Stimulated activated CD8-positive, alpha-beta memory T cell treated with anti-CD3 and anti-CD28 coated beads, Interleukin-4, amount 100 ng/mL, for 48 hours (primary cell): Measurements from ENCODE around the gene LATS2.
"Not testable (repeated sequence)": the region's sequence is repeated elsewhere in the genome, so short reads cannot be mapped to it uniquely, and the experiment has no call there.

Source experiments
- DNase-seq: peaks from one replicate; pipeline ENCODE4 v3.0.0-alpha.2; 2020

Gene LATS2

GRCh38 chr13:21075011-21075378, 13.6 kb upstream of the LATS2 start:
- DNase-seq = peak; percentile 64

GRCh38 chr13:21074546-21074945, 13.2 kb upstream of the LATS2 start:
- DNase-seq = no peak

- no peak for DNase-seq
These were observed 10.5 kb upstream of the LATS2 start for GRCh38 chr13:21071924-21072323.

GRCh38 chr13:21071015-21071414, 9.6 kb upstream of the LATS2 start:
- no peak for DNase-seq

GRCh38 chr13:21069561-21070004, 8.2 kb upstream of the LATS2 start:
- no peak for DNase-seq

GRCh38 chr13:21067848-21068247, 6.5 kb upstream of the LATS2 start:
- DNase-seq = no peak

- no peak for DNase-seq
These were observed 5.6 kb upstream of the LATS2 start for GRCh38 chr13:21066946-21067345.

GRCh38 chr13:21065686-21066085, 4.3 kb upstream of the LATS2 start:
- no peak for DNase-seq

- DNase-seq = no peak
These were observed 1.6 kb upstream of the LATS2 start for GRCh38 chr13:21063031-21063430.

- peak; percentile 33 for DNase-seq
These were observed 903 bp downstream of the LATS2 start for GRCh38 chr13:21060338-21061028.

- DNase-seq = no peak
These were observed 1.6 kb downstream of the LATS2 start for GRCh38 chr13:21059641-21060337.

- DNase-seq = no peak
These were observed 3.0 kb downstream of the LATS2 start for GRCh38 chr13:21058361-21058760.

GRCh38 chr13:21055511-21056045, 5.8 kb downstream of the LATS2 start:
- DNase-seq = no peak

- DNase-seq = no peak
These were observed 6.4 kb downstream of the LATS2 start for GRCh38 chr13:21055016-21055415.

GRCh38 chr13:21054313-21054712, 7.1 kb downstream of the LATS2 start:
- DNase-seq = no peak

GRCh38 chr13:21053231-21053630, 8.2 kb downstream of the LATS2 start:
- no peak for DNase-seq

GRCh38 chr13:21051675-21052074, 9.7 kb downstream of the LATS2 start:
- no peak for DNase-seq

GRCh38 chr13:21050288-21051197, 10.8 kb downstream of the LATS2 start:
- no peak for DNase-seq

GRCh38 chr13:21049731-21050130, 11.7 kb downstream of the LATS2 start:
- DNase-seq = not testable (repeated sequence)

GRCh38 chr13:21048901-21049698, 12.3 kb downstream of the LATS2 start:
- DNase-seq = no peak

GRCh38 chr13:21047591-21048282, 13.6 kb downstream of the LATS2 start:
- no peak for DNase-seq

GRCh38 chr13:21047087-21047486, 14.3 kb downstream of the LATS2 start:
- DNase-seq = no peak
